Stimulated activated CD8-positive, alpha-beta memory T cell treated with anti-CD3 and anti-CD28 coated beads, Interleukin-4, amount 100 ng/mL, for 48 hours (primary cell): ENCODE data around the gene PTPRN2.

Experiments
- DNase-seq: peaks from one replicate; pipeline ENCODE4 v3.0.0-alpha.2; 2020

PTPRN2 gene

DNA sequence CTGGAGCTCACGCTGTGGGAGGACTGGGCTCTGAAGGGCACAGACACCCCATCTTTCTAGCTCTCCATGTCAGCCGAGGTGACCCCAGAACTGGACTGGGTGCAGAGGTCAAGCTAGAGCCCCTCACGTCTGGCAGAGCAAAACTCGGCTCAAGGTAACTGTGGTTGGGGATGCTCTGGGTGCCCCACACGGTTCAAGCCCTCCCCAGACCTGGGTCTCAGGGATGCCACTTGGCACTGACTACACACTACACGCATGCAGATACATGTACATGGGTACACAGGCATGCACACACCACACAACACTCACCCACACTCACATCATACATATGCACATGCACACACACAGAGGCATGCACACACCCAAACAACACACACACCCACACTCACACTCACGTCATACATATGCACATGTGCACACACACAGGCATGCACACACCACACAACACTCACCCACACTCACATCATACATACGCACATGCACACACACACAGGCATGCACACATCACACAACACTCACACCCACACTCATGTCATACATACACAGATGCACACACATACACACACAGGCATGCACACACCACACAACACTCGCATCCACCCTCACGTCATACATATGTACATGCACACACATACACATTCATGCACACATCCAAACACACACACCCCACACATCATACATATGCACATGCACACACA, 1031.5 kb downstream of the PTPRN2 start:
- DNase-seq = no peak

GRCh38 chr7:157555313-157555712, 1032.3 kb downstream of the PTPRN2 start:
- DNase-seq = no peak

DNA sequence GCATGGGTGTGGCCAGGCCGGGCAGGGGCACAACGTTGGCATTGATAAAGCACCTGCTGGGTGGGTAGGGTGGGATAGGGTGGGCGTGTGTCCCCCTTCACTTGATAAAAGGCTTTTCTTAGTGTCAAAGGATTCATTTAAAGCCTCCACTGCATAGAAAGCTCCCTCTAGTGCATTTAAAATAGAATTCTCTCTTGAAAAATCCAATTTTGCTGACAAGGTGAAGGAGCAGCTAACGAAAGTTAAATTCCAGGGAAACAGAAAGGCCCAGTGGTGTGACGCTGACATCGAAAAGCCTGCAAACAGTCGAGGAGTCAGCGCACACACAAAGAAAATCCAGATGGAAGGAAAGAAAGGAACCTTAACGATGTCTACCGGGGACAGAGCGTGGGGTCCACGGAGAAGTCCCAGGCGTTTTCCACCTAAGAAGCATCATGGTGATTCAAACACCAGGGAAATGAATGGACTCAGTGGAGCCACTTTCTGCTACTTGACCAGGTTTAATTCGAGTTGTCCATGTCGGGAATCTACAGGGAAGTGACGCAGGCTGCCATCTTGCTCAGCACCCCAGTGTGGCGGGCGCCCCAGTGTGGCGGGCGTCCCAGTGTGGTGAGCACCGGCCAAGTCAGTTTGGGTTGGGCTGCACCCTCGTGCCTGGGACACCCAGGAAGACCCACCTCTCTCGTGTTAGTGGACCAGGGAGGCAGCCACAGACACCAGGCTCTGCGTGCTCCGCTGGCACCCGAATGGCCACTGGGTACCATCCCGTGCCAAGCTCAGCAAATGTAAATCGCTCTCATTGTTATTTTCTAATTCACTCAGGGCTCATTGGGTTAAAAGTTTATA, 1033.0 kb downstream of the PTPRN2 start:
- no peak for DNase-seq

DNA sequence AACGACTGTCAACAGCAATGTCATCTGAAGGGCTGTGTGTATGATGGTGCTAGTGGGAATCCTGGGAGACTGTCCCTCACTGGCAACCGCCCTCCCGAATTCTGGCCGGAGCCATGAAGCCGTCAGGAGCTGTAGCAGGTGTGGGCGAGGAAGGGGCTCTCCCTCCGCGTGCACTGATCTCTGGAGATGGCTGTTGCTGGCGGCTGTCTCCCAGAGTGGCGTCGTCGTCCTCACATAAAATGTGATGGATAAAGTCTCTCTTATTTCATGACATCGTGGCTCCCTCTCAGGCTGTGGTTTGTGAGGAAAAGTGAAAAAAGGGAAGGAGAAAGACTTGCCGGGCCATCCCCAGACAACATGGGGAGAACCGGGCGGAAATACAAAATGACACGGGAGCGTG, 1034.4 kb downstream of the PTPRN2 start:
- DNase-seq = no peak

DNA sequence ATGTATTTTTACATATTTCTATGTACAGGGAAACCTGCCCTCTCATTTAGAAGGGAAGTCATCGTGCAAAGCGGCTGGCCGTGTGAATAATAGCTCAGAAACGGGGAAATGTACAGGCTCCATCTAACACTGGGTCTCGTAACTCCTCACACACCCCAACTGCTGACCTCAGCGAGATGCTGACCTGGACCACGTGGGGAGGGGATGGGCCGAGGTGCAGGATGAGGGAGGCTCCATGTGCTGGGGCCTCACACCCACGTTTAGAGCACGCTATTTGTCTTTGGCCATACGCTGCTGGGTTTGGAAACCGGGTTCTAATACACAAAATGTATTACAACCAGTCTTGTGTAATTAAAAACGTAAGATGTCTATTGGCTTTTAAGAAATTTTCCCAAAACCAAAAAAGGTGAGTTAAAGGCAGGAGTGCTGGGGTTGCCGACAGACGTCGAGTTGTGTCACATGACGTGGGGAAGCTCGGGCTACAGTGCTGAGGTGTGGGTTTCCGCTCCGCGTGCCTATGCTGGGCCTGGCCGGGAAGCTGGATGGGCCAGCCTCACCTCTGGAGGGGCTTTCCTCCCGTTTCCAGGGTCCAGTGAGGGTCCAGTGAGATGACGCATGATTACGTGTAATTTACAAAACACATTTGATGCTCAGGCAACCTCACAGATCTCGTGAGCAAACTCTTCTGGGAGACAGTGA, 1035.2 kb downstream of the PTPRN2 start:
- no peak for DNase-seq

DNA sequence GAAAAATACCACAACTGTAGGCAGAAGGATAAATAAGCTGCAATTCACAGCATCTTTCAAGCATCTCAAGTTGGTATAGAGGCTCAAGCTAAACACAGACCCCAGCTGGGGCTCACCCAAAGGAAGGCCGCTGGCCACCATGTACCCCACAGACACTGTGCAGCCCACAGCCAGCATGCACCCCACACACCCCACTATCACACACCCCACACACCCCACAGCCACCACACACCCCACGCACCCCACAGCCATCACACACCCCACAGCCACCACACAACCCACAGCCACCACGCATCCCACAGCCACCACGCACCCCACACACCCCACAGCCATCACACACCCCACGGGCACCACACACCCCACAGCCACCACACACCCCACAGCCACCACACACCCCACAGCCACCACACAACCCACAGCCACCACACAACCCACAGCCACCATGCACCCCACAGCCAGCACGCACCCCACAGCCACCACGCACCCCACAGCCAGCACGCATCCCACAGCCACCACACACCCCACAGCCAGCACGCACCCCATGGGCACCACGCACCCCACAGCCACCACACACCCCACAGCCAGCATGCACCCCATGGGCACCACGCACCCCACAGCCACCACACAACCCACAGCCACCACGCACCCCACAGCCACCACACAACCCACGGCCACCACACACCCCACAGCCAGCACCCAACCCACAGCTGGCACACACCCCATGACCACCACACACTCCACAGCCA, 1036.1 kb downstream of the PTPRN2 start:
- no peak for DNase-seq

- no peak for DNase-seq
These were observed 1037.0 kb downstream of the PTPRN2 start for GRCh38 chr7:157550300-157551275.

DNA sequence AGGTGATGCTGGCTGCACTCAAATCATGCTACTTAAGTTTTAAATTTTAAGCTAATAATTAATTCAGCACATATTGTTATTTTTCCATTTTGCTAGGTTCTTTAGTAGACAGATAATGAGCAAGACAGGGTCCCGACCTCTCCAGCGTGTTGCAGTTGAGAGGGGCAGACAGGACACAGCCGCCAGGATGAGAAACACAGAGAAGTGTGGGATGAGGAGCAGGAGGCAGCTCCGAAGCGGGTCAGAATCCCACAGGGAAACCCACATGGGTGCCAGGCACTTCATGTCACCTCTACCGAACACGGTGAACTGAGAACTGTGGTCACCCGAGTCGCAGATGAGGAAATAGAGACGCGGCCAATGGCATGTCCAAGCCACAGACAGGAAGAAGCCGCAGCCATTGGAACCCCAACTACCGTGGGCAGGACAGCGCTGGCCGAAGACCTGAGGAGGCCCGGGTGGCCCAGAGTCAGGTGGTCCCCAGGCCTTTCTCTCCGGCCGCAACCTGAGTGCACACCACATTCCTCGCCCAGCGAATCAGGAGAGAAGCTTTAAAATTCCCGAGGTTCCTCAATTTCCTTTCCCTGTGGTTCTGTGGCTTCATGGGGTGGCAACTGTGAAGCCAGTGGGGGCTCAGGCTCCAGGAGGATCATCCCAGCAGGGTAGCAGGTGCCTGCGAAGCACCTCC, 1037.9 kb downstream of the PTPRN2 start:
- DNase-seq = no peak

DNA sequence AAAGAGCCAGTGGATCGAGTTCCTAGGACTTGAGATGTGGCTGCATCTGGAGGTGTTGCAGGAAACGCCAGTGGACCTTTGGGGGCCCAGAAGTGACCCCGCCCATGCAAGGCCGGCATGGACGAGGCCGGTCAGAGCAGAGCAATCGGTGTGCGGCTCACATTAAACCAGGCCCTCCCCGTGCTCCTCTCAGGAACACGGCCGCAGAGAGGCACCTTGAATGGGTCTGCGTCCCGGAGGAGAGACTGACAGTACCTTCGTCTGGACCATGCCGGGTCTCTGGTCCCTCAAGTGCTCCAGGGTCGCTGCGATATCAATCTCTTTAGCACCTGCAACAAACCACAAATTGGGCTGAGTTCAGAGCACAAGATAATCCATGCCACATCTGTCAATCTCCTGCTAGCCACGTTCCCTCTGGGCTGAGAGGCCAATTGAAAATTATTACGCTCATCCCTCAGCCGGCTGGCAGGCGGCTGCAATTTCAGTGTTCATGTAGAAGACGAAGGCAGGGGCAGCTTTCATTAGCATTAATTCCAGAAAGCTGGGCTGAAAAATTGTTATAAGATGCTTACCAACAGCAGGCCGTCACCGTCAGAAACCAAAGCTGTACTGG, 1038.8 kb downstream of the PTPRN2 start:
- DNase-seq = no peak

DNA sequence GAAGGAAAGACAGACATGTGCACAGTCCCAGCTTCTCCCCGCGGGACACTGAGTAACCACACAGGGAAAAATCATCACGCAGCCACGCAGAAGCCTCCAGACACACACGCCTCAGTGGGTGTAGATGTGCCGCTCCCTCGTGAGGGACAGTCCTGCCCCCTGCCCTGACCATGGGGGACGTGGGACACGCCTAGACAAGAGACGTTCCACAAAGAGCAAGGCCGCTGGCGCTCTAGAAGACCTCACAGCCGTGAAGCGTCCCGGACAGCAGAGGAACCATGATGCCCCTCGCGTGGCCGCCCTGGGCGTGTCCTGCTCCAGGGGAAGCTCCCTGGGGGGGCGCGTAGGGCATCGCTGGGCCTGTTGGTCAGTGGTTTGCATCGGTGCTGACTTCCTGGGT, 1040.0 kb downstream of the PTPRN2 start:
- no peak for DNase-seq

GRCh38 chr7:157547102-157547501, 1040.5 kb downstream of the PTPRN2 start:
- no peak for DNase-seq

DNA sequence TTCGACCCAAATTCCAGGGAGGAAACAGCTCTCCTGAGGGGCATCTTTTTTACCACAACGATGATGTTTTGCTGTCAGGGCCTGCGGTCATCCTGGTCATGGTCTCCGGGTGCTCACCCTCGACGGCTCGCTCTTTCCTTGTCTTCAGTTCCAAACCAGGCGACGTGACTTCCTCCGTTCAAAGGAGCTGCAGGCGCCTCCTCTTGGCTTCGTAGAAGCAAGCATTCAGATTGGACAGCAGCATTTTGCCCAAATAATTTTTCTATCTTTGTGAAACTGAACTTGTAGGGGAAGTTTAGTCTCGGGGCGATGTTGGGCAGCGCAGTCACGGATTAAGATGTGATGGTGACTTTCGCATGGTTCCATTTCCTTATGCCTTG, 1042.0 kb downstream of the PTPRN2 start:
- no peak for DNase-seq

GRCh38 chr7:157544980-157545680, 1042.5 kb downstream of the PTPRN2 start:
- no peak for DNase-seq

DNA sequence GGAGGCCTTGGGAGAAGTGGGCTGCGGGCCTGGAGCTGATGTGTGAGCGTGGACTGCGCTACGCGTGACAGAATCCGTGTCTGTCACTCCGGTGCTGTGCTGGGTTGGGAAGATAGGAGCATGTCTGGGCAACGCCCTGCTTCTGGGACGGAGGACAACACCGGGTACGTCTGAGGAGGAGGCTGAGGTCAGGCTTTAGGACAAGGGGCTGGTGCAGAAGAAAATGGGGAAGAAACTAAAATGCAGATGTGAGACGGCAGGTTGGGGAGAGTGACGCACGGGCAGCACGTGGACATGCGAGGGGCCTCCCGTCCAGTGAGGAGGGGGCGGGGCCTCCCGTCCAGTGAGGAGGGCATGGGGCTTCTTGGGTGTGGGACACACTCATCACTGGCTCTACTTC, 1043.4 kb downstream of the PTPRN2 start:
- DNase-seq = no peak

DNA sequence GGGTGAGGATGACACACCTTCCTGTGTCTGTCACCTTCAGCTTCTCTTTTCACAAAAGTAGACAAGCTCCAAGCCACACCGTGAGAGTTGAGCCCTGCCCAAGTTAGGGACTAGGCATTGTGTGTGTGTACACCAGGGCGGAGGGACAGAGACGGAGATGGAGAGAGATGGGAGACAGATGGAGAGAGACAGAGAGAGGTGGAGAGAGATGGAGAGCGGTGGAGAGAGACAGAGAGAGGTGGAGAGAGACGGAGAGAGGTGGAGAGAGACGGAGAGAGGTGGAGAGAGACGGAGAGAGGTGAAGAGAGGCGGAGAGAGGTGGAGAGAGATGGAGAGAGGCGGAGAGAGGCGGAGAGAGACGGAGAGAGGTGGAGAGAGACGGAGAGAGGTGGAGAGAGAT, 1043.8 kb downstream of the PTPRN2 start:
- no peak for DNase-seq

GRCh38 chr7:157543276-157543675, 1044.3 kb downstream of the PTPRN2 start:
- DNase-seq = no peak

DNA sequence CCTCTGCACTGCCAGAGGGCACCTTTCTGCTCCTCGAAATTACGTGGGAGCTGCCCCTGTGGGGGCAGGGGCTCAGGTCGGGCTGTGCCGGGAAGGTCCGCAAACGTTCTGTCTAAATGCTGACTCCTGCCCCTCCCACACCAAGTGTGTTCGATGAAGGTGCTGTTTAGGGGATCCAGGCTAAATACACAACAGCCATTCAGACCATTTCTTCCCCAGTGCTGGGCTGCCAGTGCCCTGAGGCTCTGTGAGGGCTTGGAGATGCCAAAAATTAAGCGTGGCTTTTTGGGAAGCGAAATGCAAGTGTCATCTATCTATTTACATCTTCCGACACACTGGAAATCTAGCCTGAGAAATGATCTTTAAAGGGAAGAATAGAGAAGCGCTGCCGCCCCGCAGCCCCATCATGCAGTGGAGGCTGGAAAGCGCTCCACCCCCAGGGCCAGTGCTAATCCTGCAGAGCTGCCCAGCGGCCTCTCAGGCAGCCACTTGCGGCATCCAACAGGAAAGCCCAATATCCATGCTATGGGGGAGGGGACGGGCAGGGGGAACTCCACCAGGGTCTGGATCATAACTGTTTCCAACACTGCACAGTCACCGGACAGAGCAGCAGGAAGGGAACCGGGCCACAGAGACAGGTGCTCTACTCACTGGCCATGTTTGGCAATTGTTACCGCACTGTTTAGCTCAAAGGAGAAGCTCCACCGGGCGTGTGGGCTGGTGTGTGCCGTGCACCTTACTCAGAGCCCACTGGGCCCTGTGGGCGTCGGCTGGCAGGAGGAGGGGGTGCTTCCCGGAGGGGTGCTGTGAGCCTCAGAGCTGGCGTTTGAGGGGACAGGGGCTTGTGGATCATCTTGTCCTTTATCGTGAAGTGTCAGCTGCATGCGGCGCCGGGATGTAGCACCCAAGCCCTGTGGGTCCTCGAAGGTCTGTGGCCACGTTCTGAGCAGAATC, 1045.3 kb downstream of the PTPRN2 start:
- no peak for DNase-seq

- no peak for DNase-seq
These were observed 1046.1 kb downstream of the PTPRN2 start for GRCh38 chr7:157541295-157542067.
